H1 (cell line): Measurements from ENCODE around the gene SHLD1. TPM values are rescaled to one million over a fixed set of nuclear protein-coding genes. Genes with fewer than 3 reads are reported as not detected.

ENCODE experiments used
- ASH2L ChIP-seq: fragments of 200-600, 300-600 bp; sonication (generic); IDR thresholded peaks from one replicate; pipeline ENCODE4 v1.7.1; 2017; ENCODE audit warnings: low read length
- BCL11A ChIP-seq, 2 experiments: IDR thresholded peaks; one replicate each; pipeline ENCODE4 v1.6.1; 2011; ENCODE audit warnings: low read depth in 2 of 2, low read length in 2 of 2, mild to moderate bottlenecking in 2 of 2
- CREB1 ChIP-seq: IDR thresholded peaks from 2 replicates; pipeline ENCODE4 v1.6.1; 2012; ENCODE audit warnings: inconsistent platforms
- EP300 ChIP-seq, 2 experiments: IDR thresholded peaks; 1 replicate in 1 of 2; 2 replicates in 1 of 2; pipeline ENCODE4 v1.6.1; 2011 to 2012; ENCODE audit warnings: low read depth in 2 of 2, low read length in 2 of 2, mild to moderate bottlenecking in 2 of 2, borderline replicate concordance in 1 of 2, inconsistent platforms in 1 of 2, moderate library complexity in 1 of 2
- GTF2F1 ChIP-seq: IDR thresholded peaks from 2 replicates; pipeline ENCODE4 v1.6.1; 2012; ENCODE audit warnings: low read depth, low read length, improper control_type of control experiment, borderline replicate concordance
- KDM5A ChIP-seq: fragments of 200-600 bp; IDR thresholded peaks from 2 replicates; pipeline ENCODE4 v1.7.1; 2012; ENCODE audit warnings: mild to moderate bottlenecking, low read length, inconsistent platforms, mixed read lengths
- PHF8 ChIP-seq: fragments of 200-600 bp; sonication (generic); conservative IDR thresholded peaks from 2 replicates; pipeline ENCODE4 v1.7.1; 2012; ENCODE audit warnings: low read depth, mild to moderate bottlenecking, inconsistent platforms, low read length, moderate library complexity
- POU5F1 ChIP-seq: IDR thresholded peaks from 2 replicates; pipeline ENCODE4 v1.6.1; 2011; ENCODE audit warnings: low read depth, mild to moderate bottlenecking, low read length, moderate library complexity
- SIRT6 ChIP-seq: IDR thresholded peaks from one replicate; pipeline ENCODE4 v1.7.1; 2012; ENCODE audit warnings: low read length, inconsistent platforms
- SP1 ChIP-seq: IDR thresholded peaks from 2 replicates; pipeline ENCODE4 v1.6.1; 2011; ENCODE audit warnings: low read depth, low read length
- SP2 ChIP-seq: IDR thresholded peaks from 2 replicates; pipeline ENCODE4 v1.6.1; 2012; ENCODE audit warnings: mild to moderate bottlenecking, low read length, inconsistent platforms
- SRF ChIP-seq: IDR thresholded peaks from 2 replicates; pipeline ENCODE4 v1.6.1; 2011; ENCODE audit warnings: mild to moderate bottlenecking, low read depth, low read length, moderate library complexity
- YY1 ChIP-seq: IDR thresholded peaks from 2 replicates; pipeline ENCODE4 v1.6.1; 2011; ENCODE audit warnings: low read depth, mild to moderate bottlenecking, low read length
- polyA plus RNA-seq, 7 experiments: library from polyadenylated mRNA; depleted of rRNA in 3 of 7; stranded (reverse) in 5 of 7; unstranded in 2 of 7; fragments of >200 nt in 5 of 7; fragments of 200-250 nt in 2 of 7; gene quantifications; 1 replicate in 5 of 7; 2 replicates in 1 of 7; 4 replicates in 1 of 7; pipeline versions ENCODE4 v1.2.1 to v1.2.3, GENCODE V29; 2011 to 2013; ENCODE audit warnings: missing spikeins in 2 of 7, mixed read lengths in 2 of 7
- total RNA-seq: library from RNA; stranded (reverse); fragmentation: NEBNext Ultra II Directional; extraction: Animal tissue kit (Norgen Biotek cat#: 25700); gene quantifications from 2 replicates; pipeline ENCODE4 v1.2.1, GENCODE V29; 2021
- TF ChIP-seq, protein P1 (sequence below): fragments of 300-600 bp; sonication (generic); IDR thresholded peaks from 2 replicates; pipeline ENCODE4 v1.7.1; 2012; ENCODE audit warnings: low read length, moderate library complexity, mild to moderate bottlenecking, inconsistent platforms; ENCODE audit not compliant: insufficient replicate concordance

Gene SHLD1
- total and polyA plus RNA-seq, 2 of the 8 experiments (the other 6 are each of a cell fraction or from before 2014, with no cell fraction given) = 4.2 to 6.5 TPM

DNA sequence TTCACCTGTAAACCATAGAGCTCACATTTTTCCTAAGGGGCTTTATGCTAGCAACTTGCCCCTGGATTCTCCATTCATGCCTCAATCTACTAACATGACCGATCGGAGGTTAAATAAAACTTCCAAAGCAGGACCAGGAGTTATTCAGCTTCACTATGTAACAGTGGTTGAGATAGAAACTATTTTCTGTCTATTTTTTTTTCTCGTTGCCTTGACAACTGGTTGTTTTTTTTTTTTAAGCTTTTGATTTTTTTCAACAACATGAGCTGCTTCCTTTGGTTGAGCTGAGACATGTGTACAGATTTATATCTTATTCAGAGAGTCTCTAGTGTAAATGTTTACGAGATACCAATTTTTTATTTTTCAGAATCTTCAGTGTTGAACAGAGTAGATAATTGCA, 85.7 kb downstream of the SHLD1 start (continued):
- TF ChIP-seq, protein P1, sequence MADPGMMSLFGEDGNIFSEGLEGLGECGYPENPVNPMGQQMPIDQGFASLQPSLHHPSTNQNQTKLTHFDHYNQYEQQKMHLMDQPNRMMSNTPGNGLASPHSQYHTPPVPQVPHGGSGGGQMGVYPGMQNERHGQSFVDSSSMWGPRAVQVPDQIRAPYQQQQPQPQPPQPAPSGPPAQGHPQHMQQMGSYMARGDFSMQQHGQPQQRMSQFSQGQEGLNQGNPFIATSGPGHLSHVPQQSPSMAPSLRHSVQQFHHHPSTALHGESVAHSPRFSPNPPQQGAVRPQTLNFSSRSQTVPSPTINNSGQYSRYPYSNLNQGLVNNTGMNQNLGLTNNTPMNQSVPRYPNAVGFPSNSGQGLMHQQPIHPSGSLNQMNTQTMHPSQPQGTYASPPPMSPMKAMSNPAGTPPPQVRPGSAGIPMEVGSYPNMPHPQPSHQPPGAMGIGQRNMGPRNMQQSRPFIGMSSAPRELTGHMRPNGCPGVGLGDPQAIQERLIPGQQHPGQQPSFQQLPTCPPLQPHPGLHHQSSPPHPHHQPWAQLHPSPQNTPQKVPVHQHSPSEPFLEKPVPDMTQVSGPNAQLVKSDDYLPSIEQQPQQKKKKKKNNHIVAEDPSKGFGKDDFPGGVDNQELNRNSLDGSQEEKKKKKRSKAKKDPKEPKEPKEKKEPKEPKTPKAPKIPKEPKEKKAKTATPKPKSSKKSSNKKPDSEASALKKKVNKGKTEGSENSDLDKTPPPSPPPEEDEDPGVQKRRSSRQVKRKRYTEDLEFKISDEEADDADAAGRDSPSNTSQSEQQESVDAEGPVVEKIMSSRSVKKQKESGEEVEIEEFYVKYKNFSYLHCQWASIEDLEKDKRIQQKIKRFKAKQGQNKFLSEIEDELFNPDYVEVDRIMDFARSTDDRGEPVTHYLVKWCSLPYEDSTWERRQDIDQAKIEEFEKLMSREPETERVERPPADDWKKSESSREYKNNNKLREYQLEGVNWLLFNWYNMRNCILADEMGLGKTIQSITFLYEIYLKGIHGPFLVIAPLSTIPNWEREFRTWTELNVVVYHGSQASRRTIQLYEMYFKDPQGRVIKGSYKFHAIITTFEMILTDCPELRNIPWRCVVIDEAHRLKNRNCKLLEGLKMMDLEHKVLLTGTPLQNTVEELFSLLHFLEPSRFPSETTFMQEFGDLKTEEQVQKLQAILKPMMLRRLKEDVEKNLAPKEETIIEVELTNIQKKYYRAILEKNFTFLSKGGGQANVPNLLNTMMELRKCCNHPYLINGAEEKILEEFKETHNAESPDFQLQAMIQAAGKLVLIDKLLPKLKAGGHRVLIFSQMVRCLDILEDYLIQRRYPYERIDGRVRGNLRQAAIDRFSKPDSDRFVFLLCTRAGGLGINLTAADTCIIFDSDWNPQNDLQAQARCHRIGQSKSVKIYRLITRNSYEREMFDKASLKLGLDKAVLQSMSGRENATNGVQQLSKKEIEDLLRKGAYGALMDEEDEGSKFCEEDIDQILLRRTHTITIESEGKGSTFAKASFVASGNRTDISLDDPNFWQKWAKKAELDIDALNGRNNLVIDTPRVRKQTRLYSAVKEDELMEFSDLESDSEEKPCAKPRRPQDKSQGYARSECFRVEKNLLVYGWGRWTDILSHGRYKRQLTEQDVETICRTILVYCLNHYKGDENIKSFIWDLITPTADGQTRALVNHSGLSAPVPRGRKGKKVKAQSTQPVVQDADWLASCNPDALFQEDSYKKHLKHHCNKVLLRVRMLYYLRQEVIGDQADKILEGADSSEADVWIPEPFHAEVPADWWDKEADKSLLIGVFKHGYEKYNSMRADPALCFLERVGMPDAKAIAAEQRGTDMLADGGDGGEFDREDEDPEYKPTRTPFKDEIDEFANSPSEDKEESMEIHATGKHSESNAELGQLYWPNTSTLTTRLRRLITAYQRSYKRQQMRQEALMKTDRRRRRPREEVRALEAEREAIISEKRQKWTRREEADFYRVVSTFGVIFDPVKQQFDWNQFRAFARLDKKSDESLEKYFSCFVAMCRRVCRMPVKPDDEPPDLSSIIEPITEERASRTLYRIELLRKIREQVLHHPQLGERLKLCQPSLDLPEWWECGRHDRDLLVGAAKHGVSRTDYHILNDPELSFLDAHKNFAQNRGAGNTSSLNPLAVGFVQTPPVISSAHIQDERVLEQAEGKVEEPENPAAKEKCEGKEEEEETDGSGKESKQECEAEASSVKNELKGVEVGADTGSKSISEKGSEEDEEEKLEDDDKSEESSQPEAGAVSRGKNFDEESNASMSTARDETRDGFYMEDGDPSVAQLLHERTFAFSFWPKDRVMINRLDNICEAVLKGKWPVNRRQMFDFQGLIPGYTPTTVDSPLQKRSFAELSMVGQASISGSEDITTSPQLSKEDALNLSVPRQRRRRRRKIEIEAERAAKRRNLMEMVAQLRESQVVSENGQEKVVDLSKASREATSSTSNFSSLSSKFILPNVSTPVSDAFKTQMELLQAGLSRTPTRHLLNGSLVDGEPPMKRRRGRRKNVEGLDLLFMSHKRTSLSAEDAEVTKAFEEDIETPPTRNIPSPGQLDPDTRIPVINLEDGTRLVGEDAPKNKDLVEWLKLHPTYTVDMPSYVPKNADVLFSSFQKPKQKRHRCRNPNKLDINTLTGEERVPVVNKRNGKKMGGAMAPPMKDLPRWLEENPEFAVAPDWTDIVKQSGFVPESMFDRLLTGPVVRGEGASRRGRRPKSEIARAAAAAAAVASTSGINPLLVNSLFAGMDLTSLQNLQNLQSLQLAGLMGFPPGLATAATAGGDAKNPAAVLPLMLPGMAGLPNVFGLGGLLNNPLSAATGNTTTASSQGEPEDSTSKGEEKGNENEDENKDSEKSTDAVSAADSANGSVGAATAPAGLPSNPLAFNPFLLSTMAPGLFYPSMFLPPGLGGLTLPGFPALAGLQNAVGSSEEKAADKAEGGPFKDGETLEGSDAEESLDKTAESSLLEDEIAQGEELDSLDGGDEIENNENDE = no peak
- TF ChIP-seq GTF2F1 (no peak), BCL11A (IDR thresholded peaks at IDR 0.05; ENCODE audit: low read depth in 2 of 2, low read length in 2 of 2) (no peak), CREB1 (no peak), KDM5A (no peak), SRF (no peak), SIRT6 (no peak), PHF8 (no peak), ASH2L (no peak), SP2 (no peak), POU5F1 (no peak), YY1 (no peak), SP1 (no peak), EP300 (IDR thresholded peaks at IDR 0.05; ENCODE audit: borderline replicate concordance in 1 of 2, low read depth in 2 of 2, low read length in 2 of 2) (no peak)
